HK-2 (cell line): ENCODE data around the gene SCN7A.
A peak's percentile ranks its signal among the peaks of the same experiment; 100 is the strongest.
"Not testable (repeated sequence)": the region's sequence is repeated elsewhere in the genome, so short reads cannot be mapped to it uniquely, and the experiment has no call there.

Experiments
- DNase-seq: peaks from one replicate; pipeline ENCODE4 v3.0.0-alpha.2; 2018; ENCODE audit not compliant: unreplicated experiment

The SCN7A gene

DNA sequence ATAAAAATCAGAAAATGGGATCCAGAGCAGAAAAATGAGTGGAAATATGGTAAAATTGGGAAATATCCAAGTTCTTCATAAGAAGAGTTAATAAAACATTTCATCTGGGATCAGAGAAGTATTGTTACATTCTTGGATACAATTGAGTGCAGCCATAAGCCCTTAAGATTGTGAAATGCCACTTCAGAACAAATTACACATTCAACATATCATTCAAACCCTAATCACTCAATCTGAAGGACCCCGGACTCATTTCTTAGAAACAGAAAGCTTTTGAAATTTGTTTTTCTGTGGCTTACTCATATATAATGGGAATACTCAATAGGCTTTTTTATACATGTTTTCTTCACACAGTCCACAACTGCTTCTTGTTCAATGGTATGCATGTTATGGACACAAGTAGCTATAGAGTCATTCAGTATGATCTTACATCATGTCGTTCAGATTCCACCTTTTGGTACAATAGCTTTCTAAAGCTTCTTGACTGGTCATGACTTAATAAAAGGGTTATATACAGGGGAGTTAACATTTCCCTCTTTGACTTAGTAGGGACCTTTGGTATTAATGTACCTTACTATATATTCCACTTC lies 39.9 kb downstream of the SCN7A start:
- no peak for DNase-seq

DNA sequence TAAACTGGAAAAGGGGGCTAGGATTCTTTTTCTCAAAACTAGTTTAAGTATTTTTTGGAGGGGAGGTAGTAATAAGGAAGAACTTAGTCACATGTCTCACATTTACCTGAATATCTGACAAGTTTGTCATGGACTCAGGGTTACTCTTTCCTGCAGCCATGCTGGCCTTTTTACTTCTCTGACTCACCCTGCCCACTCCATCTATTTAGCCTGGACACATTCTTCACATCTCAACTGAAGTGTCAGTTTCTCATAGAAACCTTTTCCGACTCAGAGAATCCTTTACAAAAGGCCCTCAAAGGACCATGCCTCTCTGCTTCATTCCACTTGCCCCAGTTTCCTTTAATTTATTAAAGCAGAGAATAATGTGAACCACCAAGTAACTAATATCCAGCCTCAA lies 42.6 kb downstream of the SCN7A start:
- peak; percentile 4 for DNase-seq

DNA sequence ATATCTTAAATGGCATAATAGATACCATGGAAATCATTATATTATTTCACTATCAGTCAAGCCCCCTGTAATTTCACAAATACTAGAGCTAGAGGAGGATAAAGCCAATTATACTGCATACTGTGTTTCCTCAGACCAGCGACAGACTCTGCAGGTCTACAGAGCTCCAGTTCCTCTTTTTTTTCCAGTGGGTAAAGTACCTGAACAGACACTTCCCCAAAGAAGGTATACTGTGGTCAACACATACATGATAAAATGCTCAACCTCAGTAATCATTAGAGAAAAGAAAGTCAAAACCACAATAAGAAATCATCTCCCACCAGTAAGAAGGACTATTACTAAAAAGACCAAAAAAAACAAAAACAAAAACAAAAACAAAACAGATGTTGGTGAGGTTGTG lies 44.6 kb downstream of the SCN7A start:
- no peak for DNase-seq

DNA sequence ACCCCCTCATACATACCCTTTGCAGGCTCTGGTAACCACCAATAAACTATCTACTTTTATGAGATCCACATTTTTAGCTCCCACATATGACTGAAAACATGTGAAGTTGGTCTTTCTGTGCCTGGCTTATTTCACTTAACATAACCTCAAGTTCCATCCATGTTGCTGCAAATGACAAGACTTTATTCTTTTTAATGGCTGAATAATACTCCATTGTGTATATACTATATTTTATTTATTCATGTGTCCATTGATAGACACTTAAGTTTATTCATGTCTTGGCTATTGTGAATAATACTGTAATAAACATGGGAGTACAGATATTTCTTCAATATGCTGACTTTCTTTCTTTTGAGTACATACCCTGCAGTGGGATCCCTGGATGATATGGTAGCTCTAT lies 45.9 kb downstream of the SCN7A start:
- no peak for DNase-seq

DNA sequence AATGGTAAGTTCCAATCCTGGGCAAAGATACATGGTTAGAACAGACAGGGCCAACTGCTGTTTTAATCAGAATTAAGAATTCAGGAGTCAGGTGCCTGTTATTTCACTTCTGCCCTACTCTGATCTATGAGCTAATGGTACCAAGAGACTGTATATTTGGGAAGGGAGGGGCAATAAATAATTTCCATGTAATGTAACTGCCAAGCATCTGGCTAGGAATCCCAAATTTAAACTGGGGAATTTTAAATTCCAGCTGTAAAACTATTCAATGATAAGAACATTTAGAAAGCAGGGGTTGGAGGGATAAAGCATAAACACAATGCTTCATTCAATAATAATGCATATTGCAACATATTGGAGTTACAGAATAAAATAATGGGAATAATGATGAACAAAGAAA lies 49.7 kb downstream of the SCN7A start:
- DNase-seq: no peak

DNA sequence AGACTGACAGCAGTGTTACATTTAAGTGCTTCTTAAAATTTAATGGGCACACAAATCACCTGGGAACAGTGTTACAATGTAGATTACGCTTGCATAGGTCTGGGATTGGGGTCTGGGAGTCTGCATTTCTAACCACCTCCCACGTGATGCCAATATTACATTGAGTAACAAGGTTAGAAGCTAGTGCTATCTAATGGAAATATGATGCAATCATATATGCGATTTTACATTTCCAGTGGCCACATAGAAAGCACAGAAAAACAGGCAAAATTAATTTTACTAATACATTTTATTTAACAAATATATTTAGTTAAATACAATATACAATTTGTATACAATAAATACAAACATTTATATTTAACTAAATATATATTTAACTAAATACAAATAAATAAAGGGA lies 53.7 kb downstream of the SCN7A start:
- no peak for DNase-seq

DNA sequence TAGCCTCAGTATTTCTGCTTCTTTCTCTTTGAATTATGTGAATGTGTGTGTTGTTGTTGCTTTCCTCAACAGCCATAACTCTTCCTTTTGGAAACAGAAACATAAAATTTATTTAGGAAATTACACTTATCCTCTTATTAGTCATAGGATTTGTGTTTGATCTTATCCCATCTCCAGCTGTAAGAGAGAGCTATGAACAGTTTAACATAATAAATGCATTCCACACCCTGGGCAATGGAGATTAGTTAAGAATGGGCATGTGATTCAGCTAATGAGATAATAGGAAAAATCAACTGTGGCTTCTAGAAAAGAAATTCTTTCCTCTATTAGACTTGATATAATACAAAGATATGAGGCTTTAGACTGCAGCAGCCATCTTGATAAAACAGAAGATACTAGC lies 55.0 kb downstream of the SCN7A start:
- no peak for DNase-seq

DNA sequence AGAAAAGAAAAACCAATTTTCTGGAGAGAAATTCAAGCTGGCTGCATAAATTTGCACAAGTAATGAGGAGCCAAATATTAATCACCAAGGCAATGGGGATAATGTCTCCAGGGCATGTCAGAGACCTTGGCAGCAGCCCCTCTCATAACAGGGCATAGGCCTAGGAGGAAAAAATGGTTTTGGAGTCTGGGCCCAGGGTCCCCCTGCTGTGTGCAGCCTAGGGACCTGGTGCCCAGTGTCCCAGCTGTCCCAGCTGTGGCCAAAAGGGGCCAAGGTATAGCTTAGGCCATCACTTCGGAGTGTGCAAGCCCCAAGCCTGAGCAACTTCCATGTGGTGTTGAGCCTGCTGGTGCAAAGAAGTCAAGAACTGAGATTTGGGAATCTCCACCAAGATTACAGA lies 57.1 kb downstream of the SCN7A start:
- DNase-seq: no peak

DNA sequence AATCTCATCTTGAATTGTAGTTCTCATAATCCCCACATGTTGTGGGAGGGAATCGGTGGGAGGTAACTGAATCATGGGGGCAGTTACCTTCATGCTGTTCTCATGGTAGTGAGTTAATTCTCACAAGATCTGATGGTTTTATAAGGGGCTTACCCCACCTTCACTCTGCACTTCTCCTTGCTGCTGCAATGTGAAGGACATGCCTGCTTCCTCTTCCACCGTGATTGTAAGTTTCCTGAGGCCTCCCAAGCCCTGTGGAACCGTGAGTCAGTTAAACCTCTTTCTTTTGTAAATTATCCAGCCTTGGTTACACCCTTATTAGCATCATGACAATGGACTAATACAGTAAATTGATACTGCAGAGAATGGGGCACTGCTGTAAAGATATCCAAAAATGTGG lies 57.9 kb downstream of the SCN7A start:
- no peak for DNase-seq

DNA sequence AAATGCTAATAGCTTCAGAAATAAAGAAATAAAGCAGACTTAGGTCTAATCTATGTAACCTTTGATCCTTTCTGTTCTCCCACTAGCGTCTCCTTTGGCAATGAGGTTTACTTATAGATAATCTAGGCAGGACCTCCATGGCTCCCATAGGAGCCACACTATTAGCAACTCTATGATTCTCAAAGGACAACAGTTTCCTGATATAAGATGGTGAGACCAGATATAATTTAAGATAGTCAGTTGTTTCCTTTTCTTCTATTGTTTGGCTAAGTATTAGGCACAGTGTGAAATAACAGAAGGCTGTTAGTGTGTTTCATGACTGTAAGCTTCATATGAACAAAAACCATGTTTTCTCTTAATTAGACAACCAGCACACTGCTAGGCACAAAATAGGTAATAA lies 59.6 kb downstream of the SCN7A start:
- DNase-seq: no peak

DNA sequence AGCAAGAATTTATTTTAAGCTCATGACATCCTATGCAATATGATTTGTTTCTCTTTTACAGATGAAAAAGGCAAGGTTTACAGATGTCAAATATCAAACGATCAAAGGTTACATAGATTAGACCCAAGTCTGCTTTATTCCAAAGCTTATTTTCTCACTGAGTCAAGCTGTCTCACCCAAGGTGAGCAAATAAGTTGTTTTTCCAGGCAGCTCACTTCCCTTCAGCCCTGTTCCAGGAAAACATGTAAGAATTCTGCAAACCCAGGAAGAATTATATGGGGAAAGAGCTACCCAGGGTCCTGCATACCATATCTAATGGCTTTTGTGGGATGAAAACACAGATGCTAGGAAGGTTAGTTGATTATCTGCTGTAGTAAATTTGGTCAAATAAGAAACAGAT lies 60.6 kb downstream of the SCN7A start:
- no peak for DNase-seq

DNA sequence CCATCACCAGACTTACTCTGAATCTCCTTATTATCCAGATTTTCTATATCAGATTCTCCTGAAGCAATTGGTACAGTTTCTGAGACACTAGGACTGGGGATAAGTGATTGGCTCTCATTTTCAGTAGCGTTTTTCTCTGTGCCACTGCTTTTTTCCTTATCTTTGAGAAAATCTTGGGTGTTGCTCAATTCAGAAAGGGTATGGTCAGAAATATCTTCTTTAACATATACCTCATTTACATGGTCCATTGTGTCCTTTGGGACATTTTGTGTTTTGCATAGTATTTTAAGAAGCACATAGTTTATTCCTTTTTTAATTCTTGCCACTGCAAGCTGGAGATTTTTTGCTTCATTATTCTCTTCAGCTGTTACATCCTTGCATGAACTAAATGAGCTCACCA lies 61.7 kb downstream of the SCN7A start:
- no peak for DNase-seq

DNA sequence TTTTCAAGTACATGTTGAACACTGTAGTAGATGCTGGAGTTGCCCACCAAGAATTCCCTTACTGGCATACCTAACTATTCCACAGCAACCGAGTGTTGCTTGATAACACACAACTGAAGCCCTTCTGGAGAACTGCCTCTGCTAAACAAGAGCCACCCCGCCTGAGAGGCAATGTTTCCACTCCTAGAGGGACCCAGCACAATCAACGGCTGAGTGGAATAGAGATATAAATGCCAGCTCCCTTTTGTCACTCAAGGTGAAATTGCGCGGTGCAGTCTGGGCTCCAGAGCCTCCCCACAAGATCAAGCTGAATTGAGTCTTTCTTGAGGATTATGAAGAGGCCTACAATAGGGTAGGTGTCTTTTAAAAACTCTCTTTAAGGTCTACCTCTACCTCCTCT lies 69.2 kb downstream of the SCN7A start:
- no peak for DNase-seq

DNA sequence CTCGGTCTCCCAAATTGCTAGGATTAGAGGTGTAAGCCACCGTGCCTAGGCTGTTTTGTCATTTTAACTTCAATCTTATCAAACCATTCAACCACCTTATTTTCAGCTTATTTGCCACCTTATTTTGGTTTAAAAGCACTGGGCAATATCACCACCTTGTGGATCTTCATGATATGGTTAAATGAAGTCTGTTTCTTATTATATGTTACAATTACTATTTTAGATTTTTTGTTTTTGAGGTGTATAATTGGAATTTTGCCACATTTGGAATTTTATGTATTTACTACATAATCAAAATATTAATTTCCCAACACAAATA lies 74.5 kb downstream of the SCN7A start:
- DNase-seq: no peak

DNA sequence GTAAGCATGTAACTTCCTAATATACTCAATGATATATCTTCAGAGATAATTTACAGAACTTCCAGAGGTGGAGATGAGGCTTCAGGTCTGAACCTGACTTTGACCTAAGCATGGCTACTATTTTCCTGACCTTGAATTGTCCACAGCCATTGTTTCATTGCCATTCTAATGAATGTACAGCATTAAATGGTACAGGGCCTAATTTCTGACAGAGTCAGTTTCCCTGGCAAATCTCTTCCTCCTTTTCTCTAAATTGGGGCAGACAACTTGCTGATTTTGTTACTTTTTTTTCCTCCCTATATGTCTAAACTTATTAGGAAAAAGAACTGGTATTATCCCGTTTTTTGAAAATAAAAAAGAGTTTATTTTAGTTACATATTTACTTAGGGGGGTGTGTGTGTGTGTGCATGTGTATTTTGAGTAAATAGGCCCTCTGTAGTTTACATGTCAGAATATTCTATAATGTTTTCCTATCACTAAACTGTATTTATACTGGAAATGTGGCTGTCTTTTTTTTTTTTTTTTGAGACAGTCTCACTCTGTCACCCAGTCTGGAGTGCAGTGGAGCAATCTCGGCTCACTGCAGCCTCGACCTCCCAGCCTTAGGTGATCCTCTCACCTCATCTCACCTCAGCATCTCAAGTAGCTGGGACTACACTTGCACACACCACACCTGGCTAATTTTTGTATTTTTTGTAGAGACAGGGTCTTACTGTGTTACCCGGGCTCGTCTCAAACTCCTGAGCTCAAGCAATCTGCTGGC lies 75.0 kb downstream of the SCN7A start:
- DNase-seq: no peak

DNA sequence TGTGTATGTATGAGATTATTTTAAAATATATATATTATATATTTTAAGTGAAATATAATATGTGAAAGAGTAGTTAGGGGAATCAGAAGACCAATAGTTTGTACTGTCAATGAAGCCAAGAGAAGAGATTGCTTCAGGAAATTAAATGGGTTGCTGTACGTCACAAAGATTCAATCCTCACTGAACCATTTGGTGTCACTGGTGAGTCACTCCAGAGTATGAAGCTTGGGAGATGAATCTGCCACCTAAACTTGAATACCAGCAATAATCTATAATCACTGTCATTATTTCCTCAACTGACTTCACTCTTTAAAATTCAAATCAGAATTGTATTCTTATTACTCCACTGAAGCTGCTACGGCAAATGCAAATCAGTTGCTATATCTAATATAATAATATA lies 76.4 kb downstream of the SCN7A start:
- no peak for DNase-seq

DNA sequence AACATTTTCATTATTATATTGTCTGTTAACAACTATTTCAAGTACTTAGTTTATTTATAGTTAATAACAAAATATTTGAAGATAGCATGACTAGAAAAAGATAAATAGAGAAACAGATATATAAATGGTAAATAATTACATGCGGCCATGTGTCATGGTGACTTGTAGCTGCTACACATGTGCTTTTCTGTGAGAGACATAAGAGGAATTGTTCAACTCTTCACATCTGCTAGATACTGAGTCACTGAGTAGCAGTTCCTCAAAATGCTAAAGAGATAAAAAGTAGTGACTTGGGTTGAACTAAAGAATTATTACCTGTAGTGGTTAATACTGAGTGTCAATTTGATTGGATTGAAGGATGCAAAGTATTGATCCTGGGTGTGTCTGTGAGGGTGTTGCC lies 80.8 kb downstream of the SCN7A start:
- no peak for DNase-seq

DNA sequence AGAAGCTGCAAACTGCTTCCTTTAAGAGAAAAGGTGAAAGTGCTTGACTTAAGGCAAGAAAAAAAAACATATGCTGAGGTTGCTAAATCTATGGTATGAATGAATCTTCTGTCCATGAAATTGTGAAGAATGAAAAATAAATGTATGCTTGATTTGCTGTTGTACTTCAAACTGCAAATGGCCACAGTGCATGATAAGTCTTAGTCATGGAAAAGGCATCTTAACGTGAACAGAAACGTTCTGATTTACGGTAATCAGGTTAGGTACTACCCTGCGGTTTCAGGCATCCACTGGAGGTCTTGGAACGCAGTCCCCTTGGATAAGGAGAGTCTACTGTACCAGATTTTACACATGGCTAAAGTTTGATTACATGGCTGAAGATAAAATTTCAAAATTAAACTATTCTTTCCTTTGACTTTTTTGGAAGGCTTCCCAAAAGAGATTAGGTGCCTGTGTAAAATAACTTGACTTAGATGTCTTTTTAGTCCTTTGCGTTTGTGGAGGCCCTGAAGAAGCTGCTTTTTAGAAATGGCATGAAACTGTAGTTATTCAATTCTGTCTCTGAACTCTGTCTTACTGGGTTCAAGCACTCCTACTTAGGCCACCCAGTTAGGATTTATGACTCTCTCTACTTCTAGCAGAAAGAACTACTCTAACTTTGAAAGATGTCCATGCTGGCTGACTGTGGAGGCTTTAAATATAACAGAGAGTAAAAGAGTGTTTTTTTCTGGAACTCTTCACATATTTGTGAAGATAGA lies 82.4 kb downstream of the SCN7A start:
- no peak for DNase-seq

DNA sequence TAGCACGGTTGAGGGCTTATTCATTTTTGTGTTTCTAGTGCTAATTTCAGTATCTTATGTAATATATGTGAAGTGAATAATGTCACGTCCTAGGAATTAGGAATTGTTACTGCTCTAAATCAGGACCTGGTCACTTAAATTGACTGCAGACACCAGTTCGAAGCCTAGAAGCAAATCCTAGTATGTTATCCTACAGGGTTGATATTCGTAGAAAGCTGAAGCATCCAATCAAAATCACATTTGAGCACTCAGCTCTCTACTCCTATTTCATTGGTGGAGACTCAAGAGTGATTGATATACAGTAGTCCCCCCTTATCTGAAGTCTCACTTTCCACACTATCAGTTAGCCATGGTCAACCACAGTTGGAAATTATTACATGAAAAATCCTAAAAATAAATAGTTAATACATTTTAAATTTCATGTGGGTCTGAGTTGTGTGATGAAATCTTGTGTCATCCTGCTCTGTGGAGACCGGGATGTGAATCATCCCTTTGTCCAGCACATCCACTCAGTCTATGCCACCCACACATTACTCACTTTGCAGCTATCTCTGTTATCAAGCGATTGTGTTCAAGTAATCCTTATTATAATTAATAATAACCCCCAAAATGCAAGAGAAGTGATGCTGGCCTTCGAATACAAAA lies 83.1 kb downstream of the SCN7A start:
- DNase-seq: peak; percentile 31

DNA sequence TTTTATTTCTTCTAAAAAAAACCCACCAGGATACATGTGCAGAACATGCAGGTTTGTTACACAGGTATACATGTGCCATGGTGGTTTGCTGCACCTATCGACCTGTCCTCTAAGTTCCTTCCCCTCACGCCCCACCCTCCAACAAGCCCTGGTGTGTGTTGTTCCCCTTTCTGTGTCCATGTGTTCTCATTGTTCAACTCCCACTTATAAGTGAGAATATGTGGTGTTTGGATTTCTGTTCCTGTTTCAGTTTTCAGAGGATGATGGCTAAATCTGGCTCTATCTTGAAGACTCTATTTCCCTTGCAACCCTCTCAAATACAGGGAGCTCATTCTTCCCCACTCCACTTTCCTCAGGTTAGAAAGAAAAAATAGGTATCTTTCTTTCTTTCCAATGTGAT lies 86.3 kb downstream of the SCN7A start:
- not testable (repeated sequence) for DNase-seq

DNA sequence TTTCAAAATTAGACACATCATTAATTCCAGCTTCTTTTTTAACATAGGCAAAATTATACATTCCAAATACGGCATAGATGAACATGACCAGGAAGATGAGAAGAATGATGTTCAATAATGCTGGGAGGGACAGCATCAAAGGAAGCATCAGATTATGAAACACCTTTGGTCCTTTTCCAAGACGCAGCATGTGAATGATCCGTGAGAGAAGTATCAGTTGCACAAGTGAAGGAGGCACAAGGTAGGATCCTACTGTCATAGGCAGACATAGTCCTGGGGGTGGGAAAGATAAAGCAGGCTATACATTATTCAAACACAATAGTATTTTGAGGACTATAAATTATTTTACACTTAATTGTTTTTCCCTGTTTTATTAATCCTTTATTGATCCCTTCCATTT lies 87.7 kb downstream of the SCN7A start:
- DNase-seq: no peak

DNA sequence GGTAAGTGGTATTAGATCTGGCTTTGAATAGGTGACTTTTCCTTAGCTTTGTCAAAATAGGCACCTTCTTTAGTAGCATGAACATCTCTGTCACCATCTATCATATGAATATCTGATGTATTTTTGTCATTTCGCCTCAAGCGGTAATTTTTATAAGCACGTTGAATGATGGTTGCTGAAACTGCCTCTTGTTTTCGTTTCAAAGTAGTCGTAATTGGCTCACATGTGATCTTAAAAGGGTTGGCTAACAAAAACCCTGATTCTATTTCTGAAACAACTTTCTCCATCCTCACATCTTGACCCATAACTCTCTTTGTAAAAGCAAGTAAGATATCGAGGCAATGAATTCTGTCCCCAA lies 88.5 kb downstream of the SCN7A start:
- DNase-seq: no peak
